DOHH2 (cell line): ENCODE data around the gene CAMK1G.

Experiments used
- H3F3A ChIP-seq: fragments of 200-600 bp; sonication (generic), shearing (Covaris generic); 2 replicates; pipeline ENCODE4 v1.6.0; 2016; ENCODE audit warnings: antibody characterized with exemption, mild to moderate bottlenecking; ENCODE audit not compliant: control insufficient read depth, insufficient read depth
- H3K27ac ChIP-seq: fragments of 200-600 bp; sonication (generic); 2 replicates; pipeline ENCODE4 v1.5.1; 2014; ENCODE audit warnings: low read depth, mild to moderate bottlenecking, low read length, moderate library complexity
- H3K27me3 ChIP-seq: fragments of 200-600 bp; sonication (generic); 2 replicates; pipeline ENCODE4 v1.6.1; 2014; ENCODE audit warnings: mild to moderate bottlenecking, low read length, mixed read lengths; ENCODE audit not compliant: control insufficient read depth
- H3K36me3 ChIP-seq: fragments of 200-600 bp; sonication (generic); 2 replicates; pipeline ENCODE4 v1.6.1; 2014; ENCODE audit warnings: mild to moderate bottlenecking, low read length, moderate library complexity, mixed read lengths; ENCODE audit not compliant: control insufficient read depth
- H3K4me1 ChIP-seq: fragments of 200-600 bp; sonication (generic); 2 replicates; pipeline ENCODE4 v1.6.1; 2014; ENCODE audit warnings: mild to moderate bottlenecking, low read length, mixed read lengths; ENCODE audit not compliant: control insufficient read depth
- H3K4me2 ChIP-seq: fragments of 200-600 bp; sonication (generic); 2 replicates; pipeline ENCODE4 v1.6.0; 2014; ENCODE audit warnings: mild to moderate bottlenecking, low read length, moderate library complexity
- H3K4me3 ChIP-seq: fragments of 200-600 bp; sonication (generic); 2 replicates; pipeline ENCODE4 v1.5.1; 2014; ENCODE audit warnings: mild to moderate bottlenecking, low read length, mixed read lengths
- H3K79me2 ChIP-seq: fragments of 200-600 bp; sonication (generic); 2 replicates; pipeline ENCODE4 v1.6.1; 2014; ENCODE audit warnings: mild to moderate bottlenecking, low read length, mixed read lengths; ENCODE audit not compliant: control insufficient read depth
- H3K9me2 ChIP-seq: fragments of 200-600 bp; sonication (generic); replicated peaks from 2 replicates; pipeline ENCODE4 v1.6.1; 2014; ENCODE audit warnings: mild to moderate bottlenecking, low read length, mixed read lengths; ENCODE audit not compliant: control insufficient read depth
- H3K9me3 ChIP-seq: fragments of 200-600 bp; sonication (generic); 2 replicates; pipeline ENCODE4 v1.6.1; 2014; ENCODE audit warnings: antibody characterized with exemption, low read length, mixed read lengths; ENCODE audit not compliant: control insufficient read depth, insufficient read depth
- H4K20me1 ChIP-seq: fragments of 200-600 bp; sonication (generic); 2 replicates; pipeline ENCODE4 v1.6.0; 2014; ENCODE audit warnings: low read depth, mild to moderate bottlenecking, antibody characterized with exemption, low read length, moderate library complexity; ENCODE audit not compliant: control insufficient read depth, insufficient read depth
- EZH2phosphoT487 ChIP-seq: fragments of 200-600 bp; sonication (generic); IDR thresholded peaks from 2 replicates; pipeline ENCODE4 v1.6.1; 2017; ENCODE audit warnings: borderline replicate concordance, mild to moderate bottlenecking, antibody characterized with exemption, low read length, moderate library complexity, mixed read lengths
- TF ChIP-seq, protein P1 (sequence below): fragments of 200-600 bp; sonication (generic); IDR thresholded peaks from one replicate; pipeline ENCODE4 v1.5.1; 2014; ENCODE audit warnings: antibody characterized with exemption, mild to moderate bottlenecking, low read depth, low read length; ENCODE audit not compliant: poor library complexity, severe bottlenecking

Gene CAMK1G

DNA sequence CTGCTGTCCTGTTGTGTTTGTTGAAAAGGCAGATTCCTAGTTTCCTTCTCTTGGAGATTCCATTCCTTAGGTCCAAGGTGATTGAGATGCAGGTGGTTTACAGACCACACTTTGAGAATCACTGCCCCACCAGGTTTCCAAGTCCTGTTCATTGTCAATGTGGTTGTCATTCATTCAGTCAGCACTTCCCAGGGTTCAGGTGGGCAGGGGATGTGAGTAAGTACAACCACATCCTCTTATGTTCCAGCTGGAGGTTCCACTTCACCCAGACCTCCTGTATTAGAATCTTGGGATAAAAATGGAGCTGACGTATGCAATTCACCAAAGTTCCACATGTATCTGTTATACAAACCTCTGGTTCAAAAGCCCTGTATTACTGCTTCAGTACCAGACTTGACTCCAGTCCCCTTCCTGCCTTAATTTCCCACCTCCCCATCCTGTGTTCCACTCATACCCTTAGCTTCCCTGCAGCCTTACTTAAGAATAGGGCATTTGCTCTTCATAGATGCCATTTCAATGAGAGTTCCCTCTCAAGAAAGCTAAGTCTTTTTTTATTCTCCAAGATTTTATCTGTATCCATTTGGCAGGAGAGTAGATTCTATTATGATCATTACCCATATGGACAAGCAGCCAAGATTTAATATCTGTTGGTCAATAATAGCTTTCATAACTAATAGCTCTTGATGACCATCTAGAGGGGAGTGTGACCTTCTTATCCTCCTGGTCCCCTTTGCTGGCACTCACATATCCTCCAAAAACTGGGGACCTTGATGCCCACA is 46.0 kb upstream of the CAMK1G start:
- no peaks in the 10 kb centered on the region; the same call in 1 of the 2 replicates for H3K27me3 ChIP-seq
- TF ChIP-seq EZH2phosphoT487 = no peak
- TF ChIP-seq, protein P1, sequence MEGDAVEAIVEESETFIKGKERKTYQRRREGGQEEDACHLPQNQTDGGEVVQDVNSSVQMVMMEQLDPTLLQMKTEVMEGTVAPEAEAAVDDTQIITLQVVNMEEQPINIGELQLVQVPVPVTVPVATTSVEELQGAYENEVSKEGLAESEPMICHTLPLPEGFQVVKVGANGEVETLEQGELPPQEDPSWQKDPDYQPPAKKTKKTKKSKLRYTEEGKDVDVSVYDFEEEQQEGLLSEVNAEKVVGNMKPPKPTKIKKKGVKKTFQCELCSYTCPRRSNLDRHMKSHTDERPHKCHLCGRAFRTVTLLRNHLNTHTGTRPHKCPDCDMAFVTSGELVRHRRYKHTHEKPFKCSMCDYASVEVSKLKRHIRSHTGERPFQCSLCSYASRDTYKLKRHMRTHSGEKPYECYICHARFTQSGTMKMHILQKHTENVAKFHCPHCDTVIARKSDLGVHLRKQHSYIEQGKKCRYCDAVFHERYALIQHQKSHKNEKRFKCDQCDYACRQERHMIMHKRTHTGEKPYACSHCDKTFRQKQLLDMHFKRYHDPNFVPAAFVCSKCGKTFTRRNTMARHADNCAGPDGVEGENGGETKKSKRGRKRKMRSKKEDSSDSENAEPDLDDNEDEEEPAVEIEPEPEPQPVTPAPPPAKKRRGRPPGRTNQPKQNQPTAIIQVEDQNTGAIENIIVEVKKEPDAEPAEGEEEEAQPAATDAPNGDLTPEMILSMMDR = no peak
- no peaks in the 10 kb centered on the region for H3K36me3 ChIP-seq
- H3K9me2 ChIP-seq = no peaks in the 10 kb centered on the region
- H3K9me3 ChIP-seq = no peaks in the 10 kb centered on the region
- H3K27ac ChIP-seq = no peak overlapping the region
- H3F3A ChIP-seq = no peaks in the 10 kb centered on the region
- no peaks in the 10 kb centered on the region for H4K20me1 ChIP-seq
- H3K4me1 ChIP-seq = no peaks in the 10 kb centered on the region
- no peaks in the 10 kb centered on the region for H3K79me2 ChIP-seq
- H3K4me3 ChIP-seq = no peak overlapping the region
- H3K4me2 ChIP-seq = no peak overlapping the region

DNA sequence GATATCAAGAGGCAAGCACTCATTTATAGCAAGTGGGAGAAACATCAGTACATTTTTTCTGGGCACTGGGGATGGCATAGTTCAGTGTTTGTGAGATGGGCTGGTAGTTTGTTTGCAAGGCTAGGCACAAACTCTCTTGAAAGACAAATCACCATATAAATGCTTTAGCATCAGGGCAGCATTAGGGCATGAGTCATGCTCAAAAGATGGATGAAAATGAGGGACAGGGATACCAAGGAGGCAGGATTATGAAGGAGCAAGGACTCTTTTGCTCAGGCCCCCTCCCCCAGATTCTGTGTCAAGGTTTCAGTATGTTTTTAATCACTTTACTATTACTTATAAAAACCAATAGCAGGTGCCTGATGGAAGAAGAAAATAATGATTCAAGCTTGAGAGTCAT is 43.9 kb upstream of the CAMK1G start:
- Histone ChIP-seq H3K4me3 (no peak overlapping the region), H3K4me2 (no peak overlapping the region), H3K9me3 (no peaks in the 10 kb centered on the region), H3K4me1 (no peaks in the 10 kb centered on the region), H3K9me2 (no peaks in the 10 kb centered on the region), H3K27ac (no peak overlapping the region), H4K20me1 (no peaks in the 10 kb centered on the region), H3K79me2 (no peaks in the 10 kb centered on the region), H3F3A (no peaks in the 10 kb centered on the region), H3K36me3 (no peaks in the 10 kb centered on the region), H3K27me3 (no peaks in the 10 kb centered on the region; the same call in 1 of the 2 replicates)
- TF ChIP-seq, protein P1 = no peak

DNA sequence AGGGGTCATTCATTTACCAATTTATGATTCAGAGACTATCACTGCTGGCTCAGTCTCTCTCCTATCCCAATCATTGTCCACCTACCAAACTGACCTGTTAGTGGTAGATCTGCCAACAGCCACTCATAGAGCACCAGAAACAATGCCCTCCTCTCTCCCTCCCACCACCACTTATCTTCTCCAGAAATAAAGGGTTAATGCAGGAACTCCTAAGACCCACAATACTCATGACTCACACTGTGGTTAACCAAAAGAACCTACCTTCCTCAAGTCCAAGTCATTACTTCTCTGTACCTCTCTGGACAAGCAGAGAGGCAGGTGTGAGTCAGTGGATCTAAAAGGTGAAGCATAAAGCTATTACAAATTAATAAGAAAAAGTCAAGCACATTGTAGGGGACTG is 40.9 kb upstream of the CAMK1G start:
- H3K4me2 ChIP-seq = no peak overlapping the region
- H3K27ac ChIP-seq = no peak overlapping the region
- H3K36me3 ChIP-seq = no peaks in the 10 kb centered on the region
- H3K9me3 ChIP-seq = no peaks in the 10 kb centered on the region
- no peaks in the 10 kb centered on the region for H3K79me2 ChIP-seq
- H3F3A ChIP-seq = no peaks in the 10 kb centered on the region
- H3K27me3 ChIP-seq = no peaks in the 10 kb centered on the region; the same call in 1 of the 2 replicates
- H4K20me1 ChIP-seq = no peaks in the 10 kb centered on the region
- no peak overlapping the region for H3K4me3 ChIP-seq
- H3K4me1 ChIP-seq = no peaks in the 10 kb centered on the region
- no peaks in the 10 kb centered on the region for H3K9me2 ChIP-seq
- TF ChIP-seq EZH2phosphoT487 = no peak
- TF ChIP-seq, protein P1 = no peak
